Heart left ventricle (tissue), 13 donors: ENCODE results near the gene MLXIP.

Experiments
- POLR2A ChIP-seq, 2 donors: fragments of 450-650 bp; IDR thresholded peaks; one replicate each; pipeline ENCODE4 v1.6.1; 2017; ENCODE audit warnings: antibody characterized with exemption in 2 of 2, mild to moderate bottlenecking in 2 of 2, moderate library complexity in 2 of 2
- TF ChIP-seq, protein P1 (sequence below), 12 donors: fragments of 200-600 bp; sonication (generic) in 4 of 12; IDR thresholded peaks; one replicate each; pipeline versions ENCODE4 v1.5.0 to v1.8.0; 2018 to 2022; ENCODE audit warnings: antibody characterized with exemption in 12 of 12, mild to moderate bottlenecking in 5 of 12
- donor health status: ischemic (EF 13 %, LVEDD 7.1; RV severe dilation, severe dysfunction).
- donor health status: DM: no; HTN: yes; CAD: no.
- donor health status: DM: no; HTN: no; CAD: no.
- donor health status: ischemic (EF 25% LVEDD 6.9; RV normal size, moderate dysfunction).
- donor health status: ischemic (EF 25% LVEDD 5.7; RV mildly dilated, moderate dysfunction).
- donor health status: ischemic (EF 35%, LVEDD 5.7; RV mildly dilated, moderate dysfunction).
- donor health status: nonischemic (EF 11% LVEDD 7.7; RV severe dilation, severe dysfunction).
- donor health status: DM: yes; HTN: yes; CAD: no.
- donor health status: PGD.
- donor health status: ischemic (EF 29% LVEDD 5.4; RV normal size, mild dysfunction).
- donor health status: nonischemic (EF 23%, LVEDD 6.1; RV moderate dilation, normal function).

DNA sequence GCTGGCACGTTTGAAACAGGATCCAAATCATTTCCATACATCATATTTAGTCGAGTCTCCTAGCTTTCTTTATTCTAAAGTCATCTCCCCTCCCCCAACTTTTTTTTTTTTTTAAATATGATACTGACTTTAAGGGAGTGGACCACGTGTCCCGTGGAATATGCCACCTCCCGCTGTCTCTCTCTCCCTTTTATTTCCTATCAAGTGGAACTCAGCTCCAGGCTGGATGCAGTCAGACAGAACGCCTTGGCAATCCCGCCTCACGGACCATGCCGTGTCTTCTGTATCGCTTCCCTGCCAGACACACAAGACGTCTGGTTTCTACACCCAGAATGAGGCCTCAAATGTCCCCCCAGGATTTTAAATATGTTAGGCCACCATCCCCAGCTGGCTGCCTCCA lies 35.6 kb upstream of the MLXIP start:
- TF ChIP-seq, protein P1, sequence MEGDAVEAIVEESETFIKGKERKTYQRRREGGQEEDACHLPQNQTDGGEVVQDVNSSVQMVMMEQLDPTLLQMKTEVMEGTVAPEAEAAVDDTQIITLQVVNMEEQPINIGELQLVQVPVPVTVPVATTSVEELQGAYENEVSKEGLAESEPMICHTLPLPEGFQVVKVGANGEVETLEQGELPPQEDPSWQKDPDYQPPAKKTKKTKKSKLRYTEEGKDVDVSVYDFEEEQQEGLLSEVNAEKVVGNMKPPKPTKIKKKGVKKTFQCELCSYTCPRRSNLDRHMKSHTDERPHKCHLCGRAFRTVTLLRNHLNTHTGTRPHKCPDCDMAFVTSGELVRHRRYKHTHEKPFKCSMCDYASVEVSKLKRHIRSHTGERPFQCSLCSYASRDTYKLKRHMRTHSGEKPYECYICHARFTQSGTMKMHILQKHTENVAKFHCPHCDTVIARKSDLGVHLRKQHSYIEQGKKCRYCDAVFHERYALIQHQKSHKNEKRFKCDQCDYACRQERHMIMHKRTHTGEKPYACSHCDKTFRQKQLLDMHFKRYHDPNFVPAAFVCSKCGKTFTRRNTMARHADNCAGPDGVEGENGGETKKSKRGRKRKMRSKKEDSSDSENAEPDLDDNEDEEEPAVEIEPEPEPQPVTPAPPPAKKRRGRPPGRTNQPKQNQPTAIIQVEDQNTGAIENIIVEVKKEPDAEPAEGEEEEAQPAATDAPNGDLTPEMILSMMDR (IDR thresholded peaks at IDR 0.05), result no peak
- TF ChIP-seq POLR2A (IDR thresholded peaks at IDR 0.05), result no peak
